CD4-positive, alpha-beta T cell treated with Interleukin-1 beta for 1 hour (primary cell): ENCODE measurements around the gene CCDC60.

Experiments used
- DNase-seq, 2 donors: peaks; one replicate each; pipeline ENCODE4 v3.0.0-alpha.2; 2020 to 2022

Gene CCDC60

GRCh38 chr12:119565404-119565803 is 230.9 kb downstream of the CCDC60 start:
- no peak for DNase-seq

- no peak for DNase-seq
These were observed 236.2 kb downstream of the CCDC60 start for GRCh38 chr12:119570771-119571170.

GRCh38 chr12:119573086-119573485 is 238.6 kb downstream of the CCDC60 start:
- no peak for DNase-seq

GRCh38 chr12:119574255-119574654 is 239.7 kb downstream of the CCDC60 start:
- no peak for DNase-seq

- DNase-seq, result no peak
These were observed 241.7 kb downstream of the CCDC60 start for GRCh38 chr12:119576118-119576810.

GRCh38 chr12:119576915-119577314 is 242.4 kb downstream of the CCDC60 start:
- no peak for DNase-seq

- no peak for DNase-seq
These were observed 243.6 kb downstream of the CCDC60 start for GRCh38 chr12:119578112-119578511.

GRCh38 chr12:119589097-119589496 is 254.6 kb downstream of the CCDC60 start:
- no peak for DNase-seq

- DNase-seq, result no peak
These were observed 255.1 kb downstream of the CCDC60 start for GRCh38 chr12:119589634-119590033.
